Mucosa of descending colon (tissue), 3 donors: ENCODE results near the gene TEKT4. TPM values are rescaled to one million over a fixed set of nuclear protein-coding genes. Genes with fewer than 3 reads are reported as not detected.
"Not testable (repeated sequence)": the region's sequence is repeated elsewhere in the genome, so short reads cannot be mapped to it uniquely, and the experiment has no call there.

ENCODE experiments used
- ATAC-seq: fragments of 200-7000 bp; cut with Tn5 transposase; one replicate; pipeline ENCODE4 v1.9.1; 2020; ENCODE audit warnings: mild to moderate bottlenecking, moderate library complexity
- DNase-seq, 3 donors: peaks; one replicate each; pipeline ENCODE4 v3.0.0-alpha.2; 2020
- H3K36me3 ChIP-seq: fragments of 200-600 bp; one replicate; pipeline ENCODE4 v1.8.0; 2021; ENCODE audit warnings: low read depth, mild to moderate bottlenecking
- H3K4me1 ChIP-seq: fragments of 200-600 bp; one replicate; pipeline ENCODE4 v1.8.0; 2021; ENCODE audit warnings: low read depth, mild to moderate bottlenecking
- H3K4me3 ChIP-seq: fragments of 200-600 bp; one replicate; pipeline ENCODE4 v1.8.0; 2021; ENCODE audit warnings: mild to moderate bottlenecking
- H3K9me3 ChIP-seq: fragments of 200-600 bp; one replicate; pipeline ENCODE4 v1.8.0; 2021; ENCODE audit warnings: mild to moderate bottlenecking
- CTCF ChIP-seq: fragments of 200-600 bp; IDR thresholded peaks from one replicate; pipeline ENCODE4 v1.8.0; 2022; ENCODE audit warnings: antibody characterized with exemption, mild to moderate bottlenecking
- intact Hi-C, 2 donors: fragments of 100-400 bp; cut with DNase I in 1 of 2; cut with micrococcal nuclease in 1 of 2; formaldehyde crosslinking; loops; one replicate each; pipeline versions ENCODE4 v1.11.0 to v1.11.1; 2022; cut with DNase I, micrococcal nuclease
- total RNA-seq, 3 donors: library from RNA; stranded (reverse); fragmentation: NEBNext Ultra II Directional in 2 of 3; extraction: Animal tissue kit (Norgen Biotek cat#: 25700) in 2 of 3; gene quantifications; one replicate each; pipeline versions ENCODE4 v1.2.1 to v1.2.4, GENCODE V29; 2021 to 2023
- donor health status: DM: no; HTN: no; CAD: no; lungs with moderate emphysema.
- donor health status: DM: no; HTN: no; CAD: no.
- donor health status: DM: no; HTN: yes; CAD: no.

The TEKT4 gene
- total RNA-seq, 3 donors from 2014 or later, result not detected

GRCh38 chr2:94890234-94890633 lies 19.0 kb downstream of the TEKT4 start:
- Histone ChIP-seq H3K4me1 (no peaks in the 10 kb centered on the region), H3K36me3 (no peaks in the 10 kb centered on the region), H3K4me3 (no peak overlapping the region), H3K9me3 (no peaks in the 10 kb centered on the region)
- intact Hi-C loops, result no loop called here
- no peak for DNase-seq
- TF ChIP-seq CTCF, result no peak
- ATAC-seq, result no peak

- H3K4me1 ChIP-seq, intact Hi-C loops, H3K4me3 ChIP-seq, H3K9me3 ChIP-seq, H3K36me3 ChIP-seq, ATAC-seq, DNase-seq: not testable (repeated sequence)
Observed at GRCh38 chr2:94895273-94895672, 24.0 kb downstream of the TEKT4 start.

- intact Hi-C loops, H3K4me1 ChIP-seq, H3K9me3 ChIP-seq, ATAC-seq, H3K4me3 ChIP-seq, DNase-seq, H3K36me3 ChIP-seq: not testable (repeated sequence)
Observed at GRCh38 chr2:94906976-94907375, 35.7 kb downstream of the TEKT4 start.

GRCh38 chr2:94923196-94923595 lies 52.0 kb downstream of the TEKT4 start:
- H3K9me3 ChIP-seq, result peaks cover 2% of the 10 kb centered on the region
- intact Hi-C loops, result no loop called here
- no peaks in the 10 kb centered on the region for H3K4me1 ChIP-seq
- no peaks in the 10 kb centered on the region for H3K36me3 ChIP-seq
- no peak for TF ChIP-seq CTCF
- no peak overlapping the region for H3K4me3 ChIP-seq
- DNase-seq, result no peak
- ATAC-seq, result no peak

- H3K4me1 ChIP-seq, DNase-seq, intact Hi-C loops, H3K9me3 ChIP-seq, H3K36me3 ChIP-seq, H3K4me3 ChIP-seq, ATAC-seq: not testable (repeated sequence)
Observed at GRCh38 chr2:94924999-94925398, 53.8 kb downstream of the TEKT4 start.

Other genes starting within 250 kb of the TEKT4 start
- 10 to 100 TPM in 1 of 3 donors, 1 to 10 TPM in 2; 1.4 to 28.8 (median 2.8) TPM for gene MAL, start 154.3 kb downstream of the TEKT4 start, total RNA-seq